T-helper 1 cell treated with Interleukin-12 subunit alpha and Interleukin-12 subunit beta and Interleukin-4 antibody, amounts not matched to agents 30 μg/mL and 1 μg/mL, for 36 hours (primary cell): ENCODE data around the gene LNX2.

ENCODE experiments used
- H3K27ac Mint-ChIP-seq: one replicate; pipeline ENCODE4 v1.8.0; 2021; ENCODE audit warnings: mild to moderate bottlenecking, mixed read lengths
- H3K27me3 Mint-ChIP-seq: one replicate; pipeline ENCODE4 v1.8.0; 2021; ENCODE audit warnings: low read depth, mixed read lengths
- H3K36me3 Mint-ChIP-seq: one replicate; pipeline ENCODE4 v1.8.0; 2021; ENCODE audit warnings: low read depth, mixed read lengths
- H3K4me1 Mint-ChIP-seq: one replicate; pipeline ENCODE4 v1.8.0; 2021; ENCODE audit warnings: low read depth, mixed read lengths
- H3K4me3 Mint-ChIP-seq: one replicate; pipeline ENCODE4 v1.8.0; 2021; ENCODE audit warnings: mild to moderate bottlenecking, moderate library complexity, mixed read lengths
- H3K9me3 Mint-ChIP-seq: one replicate; pipeline ENCODE4 v1.8.0; 2021; ENCODE audit warnings: mixed read lengths

LNX2 gene

DNA sequence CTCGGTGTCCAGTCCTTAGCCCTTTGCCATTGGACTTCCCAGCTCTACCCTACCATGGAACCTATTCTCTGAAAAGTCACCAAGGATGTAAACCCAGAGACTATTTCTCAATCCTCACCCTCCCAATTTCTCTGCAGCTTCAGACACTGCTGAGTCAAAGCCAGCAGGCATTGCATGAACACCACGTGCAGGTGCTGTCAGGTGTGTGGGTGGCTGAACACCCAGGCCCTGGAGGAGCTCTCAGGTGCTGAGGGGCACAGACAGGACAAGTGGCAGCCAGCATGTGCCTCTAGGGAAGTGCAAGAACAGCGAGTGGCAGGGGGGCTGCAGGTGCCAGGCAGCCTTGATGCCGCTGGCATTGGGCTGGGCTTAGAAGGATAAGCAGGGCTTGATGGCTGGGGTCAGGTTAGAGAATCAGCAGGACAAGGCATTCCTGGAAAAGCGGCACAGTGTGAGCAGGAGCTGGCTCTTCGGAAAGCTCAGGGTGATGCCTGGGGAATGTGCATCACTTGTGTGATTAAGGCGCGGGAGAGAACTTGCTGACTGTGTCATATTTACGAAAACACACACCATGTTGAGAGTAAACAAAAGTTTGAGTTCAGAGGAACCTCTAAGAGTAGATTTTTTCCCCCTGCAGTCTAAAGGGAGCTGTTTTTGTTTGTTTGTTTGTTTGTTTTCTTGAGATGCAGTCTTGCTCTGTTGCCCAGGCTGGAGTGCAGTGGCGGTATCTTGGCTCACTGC is 83.8 kb downstream of the LNX2 start:
- Mint-ChIP-seq H3K27ac (no peak overlapping the region), H3K36me3 (no peaks in the 10 kb centered on the region)

DNA sequence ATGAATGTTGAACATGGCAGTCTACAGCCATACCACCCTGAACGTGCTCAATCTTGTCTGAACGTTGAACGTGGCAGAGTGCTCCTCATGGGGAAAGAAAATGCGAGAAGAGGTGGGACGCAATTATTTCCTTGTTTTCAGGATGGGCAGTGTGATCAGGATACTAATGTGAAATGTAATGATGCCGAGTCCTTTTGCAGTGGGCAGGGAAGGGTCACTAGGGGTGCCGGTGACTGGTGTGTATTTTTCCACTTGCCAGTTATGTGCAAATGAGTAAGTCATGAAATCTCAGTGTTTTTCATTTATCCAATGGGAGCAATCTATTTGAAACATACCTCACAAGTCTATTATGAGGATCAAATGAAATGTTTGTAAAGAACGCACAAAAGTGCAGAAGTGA is 84.8 kb downstream of the LNX2 start:
- no peak overlapping the region for H3K4me3 Mint-ChIP-seq

More for the DNA sequence above, 83.8 kb downstream of the LNX2 start:
- Mint-ChIP-seq H3K27me3 (peaks cover 7% of the 10 kb centered on the region), H3K4me3 (no peak overlapping the region), H3K4me1 (peaks cover 3% of the 10 kb centered on the region), H3K9me3 (no peaks in the 10 kb centered on the region)

GRCh38 chr13:27534981-27535380 is 85.3 kb downstream of the LNX2 start:
- H3K9me3 Mint-ChIP-seq: no peaks in the 10 kb centered on the region
- H3K36me3 Mint-ChIP-seq: no peaks in the 10 kb centered on the region
- H3K4me1 Mint-ChIP-seq: peaks cover 3% of the 10 kb centered on the region
- peaks cover 8% of the 10 kb centered on the region for H3K27me3 Mint-ChIP-seq
- H3K27ac Mint-ChIP-seq: no peak overlapping the region
- no peak overlapping the region for H3K4me3 Mint-ChIP-seq

More for the DNA sequence above, 84.8 kb downstream of the LNX2 start:
- Mint-ChIP-seq H3K4me1 (peaks cover 3% of the 10 kb centered on the region), H3K27me3 (peaks cover 8% of the 10 kb centered on the region), H3K36me3 (no peaks in the 10 kb centered on the region), H3K27ac (no peak overlapping the region), H3K9me3 (no peaks in the 10 kb centered on the region)

DNA sequence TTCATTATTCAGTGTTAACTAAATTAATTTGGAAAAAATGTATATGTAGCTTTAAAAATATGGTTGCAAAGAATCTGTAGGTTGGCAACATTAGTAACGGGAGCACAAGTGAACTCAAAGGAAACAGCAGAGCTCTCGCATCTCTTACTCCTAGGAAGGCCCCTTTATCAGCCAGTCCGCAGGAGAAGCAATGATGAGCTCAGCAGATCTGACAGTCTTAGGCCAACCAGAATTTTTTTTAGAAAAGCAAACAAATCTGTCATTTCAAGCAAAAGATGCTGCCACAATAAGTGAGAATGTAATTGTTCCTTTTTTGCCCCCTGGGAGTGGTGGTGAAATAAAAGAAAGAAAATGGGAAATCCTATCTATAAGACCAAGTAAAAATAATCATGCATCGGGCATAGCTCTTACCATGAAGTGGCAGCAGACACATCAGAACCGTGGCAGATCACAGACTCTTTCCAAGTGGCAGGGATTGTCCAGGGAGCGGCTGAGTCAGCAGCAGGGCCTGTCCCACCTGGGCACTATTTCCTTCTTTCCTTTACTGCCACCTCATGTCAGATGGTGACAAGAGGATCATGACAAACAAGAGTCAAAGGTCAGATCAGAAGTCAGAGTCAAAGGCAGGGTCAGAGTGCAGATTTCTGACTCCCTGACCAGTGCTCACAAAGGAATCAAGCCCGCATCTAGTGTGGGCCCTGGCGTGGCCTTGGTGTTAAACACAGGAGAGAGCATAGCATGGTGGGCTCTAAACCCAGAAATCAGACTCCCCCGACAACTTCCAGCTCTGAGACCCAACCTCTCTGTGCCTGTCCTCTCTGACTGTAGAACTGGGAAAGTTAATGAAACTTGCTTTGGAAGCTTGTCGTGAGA is 86.0 kb downstream of the LNX2 start:
- no peaks in the 10 kb centered on the region for H3K36me3 Mint-ChIP-seq
- H3K9me3 Mint-ChIP-seq: no peaks in the 10 kb centered on the region
- H3K4me3 Mint-ChIP-seq: no peak overlapping the region
- peaks cover 3% of the 10 kb centered on the region for H3K4me1 Mint-ChIP-seq
- H3K27me3 Mint-ChIP-seq: peaks cover 8% of the 10 kb centered on the region
- H3K27ac Mint-ChIP-seq: no peak overlapping the region

DNA sequence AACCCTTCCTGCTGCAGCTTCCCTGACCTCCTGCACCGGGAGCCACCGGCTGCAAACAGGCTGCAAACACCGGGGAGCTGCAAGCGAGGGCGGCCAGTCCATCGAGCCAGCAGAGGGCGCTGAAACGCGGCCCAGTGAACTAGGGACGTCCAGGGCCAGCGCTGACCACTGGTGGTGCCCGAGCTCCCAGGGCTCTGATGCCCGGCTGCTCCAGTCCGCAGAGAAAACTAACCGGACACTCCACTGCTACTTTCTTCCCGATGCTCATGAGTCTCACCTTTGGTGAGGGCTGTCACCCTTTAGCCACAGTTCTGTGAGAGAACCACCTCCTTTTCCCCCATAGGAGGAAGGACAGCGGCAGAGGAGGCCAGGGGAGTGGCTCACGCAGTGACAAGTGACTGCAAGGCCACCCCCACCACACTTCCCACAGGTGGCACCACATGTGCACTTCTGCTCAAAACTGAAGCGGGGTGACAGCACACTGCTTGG is 87.1 kb downstream of the LNX2 start:
- Mint-ChIP-seq H3K4me3 (no peak overlapping the region), H3K36me3 (no peaks in the 10 kb centered on the region), H3K9me3 (peaks cover 2% of the 10 kb centered on the region), H3K27ac (no peak overlapping the region), H3K27me3 (peaks cover 8% of the 10 kb centered on the region), H3K4me1 (peaks cover 3% of the 10 kb centered on the region)

DNA sequence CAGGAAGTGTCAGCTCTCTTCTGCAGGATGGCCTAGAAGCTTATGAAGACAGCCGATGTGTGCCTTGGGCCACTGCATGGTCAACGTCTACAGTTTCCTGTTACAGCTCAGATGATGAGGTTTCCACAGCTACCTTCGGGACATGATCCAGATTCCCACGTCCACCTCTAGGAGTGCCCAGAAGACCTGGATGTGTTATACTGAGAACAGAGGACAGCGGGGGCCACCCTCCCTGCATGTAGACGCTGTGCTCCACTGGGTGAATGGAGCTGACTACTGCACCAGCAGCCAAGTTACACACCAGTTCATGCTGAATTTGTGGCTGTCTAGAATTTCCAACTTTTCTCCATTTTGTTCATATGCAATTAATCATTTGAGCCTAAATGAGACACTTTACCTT is 91.4 kb downstream of the LNX2 start:
- peaks cover 3% of the 10 kb centered on the region for H3K4me1 Mint-ChIP-seq

DNA sequence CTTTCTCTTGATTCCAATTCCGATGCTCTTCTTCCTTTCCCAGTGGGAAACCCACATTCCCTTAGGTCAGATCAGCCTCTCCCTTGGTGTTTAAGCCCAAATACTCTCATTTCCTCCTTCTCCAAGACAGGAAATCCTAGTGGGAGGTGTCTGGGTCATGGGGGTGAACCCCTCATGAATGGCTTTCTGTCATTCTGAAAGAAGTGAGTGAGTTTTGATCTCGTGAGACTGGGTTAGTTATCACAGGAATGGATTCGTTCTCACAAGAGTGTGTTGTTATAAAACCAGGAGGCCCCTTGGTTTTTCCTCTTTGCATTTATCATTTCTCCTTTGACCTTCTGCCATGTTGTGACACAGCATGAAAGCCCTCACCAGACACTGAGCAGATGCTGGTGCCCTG is 93.8 kb downstream of the LNX2 start:
- Mint-ChIP-seq H3K9me3 (peaks cover 4% of the 10 kb centered on the region), H3K27me3 (peaks cover 4% of the 10 kb centered on the region), H3K4me1 (no peaks in the 10 kb centered on the region), H3K4me3 (no peak overlapping the region), H3K36me3 (no peaks in the 10 kb centered on the region), H3K27ac (no peak overlapping the region)

More for the DNA sequence above, 91.4 kb downstream of the LNX2 start:
- Mint-ChIP-seq H3K4me3 (no peak overlapping the region), H3K27me3 (peaks cover 7% of the 10 kb centered on the region), H3K9me3 (peaks cover 4% of the 10 kb centered on the region), H3K27ac (no peak overlapping the region), H3K36me3 (no peaks in the 10 kb centered on the region)

DNA sequence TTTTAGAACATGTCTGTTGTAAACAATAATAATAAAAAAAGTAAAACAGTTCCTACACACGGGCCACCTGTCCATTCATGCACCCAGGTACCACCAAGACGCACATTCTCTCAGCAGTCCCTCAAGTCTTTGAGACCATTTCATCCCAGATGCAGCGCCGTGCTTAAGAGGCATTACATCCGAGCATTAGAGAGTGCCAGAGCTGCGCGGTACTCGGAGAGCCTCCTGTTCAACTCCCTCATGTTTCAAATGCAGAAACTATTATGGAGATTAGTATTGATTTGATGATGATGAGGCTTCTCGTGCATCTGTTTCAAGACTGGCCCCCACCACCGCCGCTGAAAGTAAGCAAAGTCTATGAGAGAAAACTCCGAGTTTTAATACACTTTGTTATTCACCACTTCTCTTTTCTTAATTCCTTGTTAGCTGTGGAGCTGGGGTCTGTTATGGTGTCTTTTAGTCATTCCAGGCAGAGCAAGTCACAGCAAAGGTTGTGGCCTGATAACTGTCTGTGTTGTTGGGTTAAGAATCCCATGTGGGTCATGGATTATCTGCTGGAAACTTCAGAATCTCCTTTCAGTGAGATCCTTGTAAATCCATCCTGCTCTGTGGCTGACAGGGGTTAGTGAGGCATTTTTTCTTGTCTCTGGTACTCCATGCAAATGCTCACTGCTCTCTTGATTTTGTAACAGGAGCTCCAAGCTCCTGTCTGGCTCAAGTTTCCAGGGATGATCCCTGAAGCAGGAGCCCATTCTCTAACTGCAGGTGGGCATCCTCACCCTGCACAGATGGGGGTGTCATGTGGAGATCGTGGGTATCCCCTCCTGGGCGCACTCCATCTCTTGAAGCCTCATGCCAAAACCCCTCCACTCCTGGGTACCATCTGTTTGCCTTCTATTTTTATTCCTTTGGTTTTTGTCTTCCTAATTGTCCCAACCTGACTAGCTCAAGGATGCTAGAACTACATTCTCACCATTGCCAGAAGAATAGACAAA is 95.1 kb downstream of the LNX2 start:
- H3K27me3 Mint-ChIP-seq: peaks cover 3% of the 10 kb centered on the region
- H3K27ac Mint-ChIP-seq: no peak overlapping the region
- H3K4me3 Mint-ChIP-seq: no peak overlapping the region
- peaks cover 4% of the 10 kb centered on the region for H3K9me3 Mint-ChIP-seq
- no peaks in the 10 kb centered on the region for H3K4me1 Mint-ChIP-seq
- H3K36me3 Mint-ChIP-seq: no peaks in the 10 kb centered on the region

DNA sequence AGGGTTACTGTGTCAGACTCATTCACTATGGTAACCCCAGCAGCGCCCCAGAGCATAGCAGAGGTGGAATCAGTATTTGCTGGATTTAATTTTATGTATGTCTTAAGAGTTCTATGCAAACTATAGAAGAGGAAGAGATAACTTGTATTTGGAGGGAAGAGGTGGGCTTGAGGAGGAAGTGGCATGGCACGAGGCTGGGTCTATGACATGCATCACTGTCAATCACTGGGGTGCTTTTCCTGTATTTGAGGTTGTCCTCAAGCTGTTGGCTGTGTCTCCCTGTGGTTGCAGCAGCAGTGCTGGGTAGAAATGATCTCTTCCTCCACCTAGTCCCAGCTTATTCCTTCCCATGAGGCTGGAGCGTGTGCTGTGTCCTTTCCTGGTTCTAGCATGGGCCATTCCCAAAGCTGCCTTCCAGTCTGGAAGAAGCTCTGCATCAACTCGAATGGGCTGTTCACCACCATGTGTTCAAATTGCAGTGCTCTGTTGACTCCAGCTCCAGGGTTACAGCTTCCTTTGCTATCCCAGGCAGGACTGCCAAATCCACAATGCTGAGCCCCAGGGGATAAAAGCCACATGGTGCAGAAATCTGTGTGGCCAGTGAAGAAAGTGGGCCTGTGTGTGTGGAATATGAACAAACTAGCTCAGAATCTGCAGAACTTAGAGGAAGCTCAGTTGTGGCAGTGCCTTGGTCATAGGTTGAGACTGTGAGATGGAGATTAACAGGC is 96.8 kb downstream of the LNX2 start:
- H3K4me3 Mint-ChIP-seq: no peak overlapping the region
- H3K27me3 Mint-ChIP-seq: peaks cover 10% of the 10 kb centered on the region
- no peaks in the 10 kb centered on the region for H3K36me3 Mint-ChIP-seq
- H3K4me1 Mint-ChIP-seq: no peaks in the 10 kb centered on the region
- H3K27ac Mint-ChIP-seq: no peak overlapping the region
- peaks cover 4% of the 10 kb centered on the region for H3K9me3 Mint-ChIP-seq

- H3K4me3 Mint-ChIP-seq: no peak overlapping the region
- H3K4me1 Mint-ChIP-seq: no peaks in the 10 kb centered on the region
- H3K9me3 Mint-ChIP-seq: no peaks in the 10 kb centered on the region
- H3K36me3 Mint-ChIP-seq: no peaks in the 10 kb centered on the region
- no peak overlapping the region for H3K27ac Mint-ChIP-seq
- peaks cover 14% of the 10 kb centered on the region for H3K27me3 Mint-ChIP-seq
Observed at GRCh38 chr13:27522847-27523246, 97.5 kb downstream of the LNX2 start.

- no peaks in the 10 kb centered on the region for H3K4me1 Mint-ChIP-seq
- no peak overlapping the region for H3K4me3 Mint-ChIP-seq
Observed at GRCh38 chr13:27516103-27516502, 104.2 kb downstream of the LNX2 start.

GRCh38 chr13:27510082-27510481 is 110.2 kb downstream of the LNX2 start:
- Mint-ChIP-seq H3K4me3 (no peak overlapping the region), H3K4me1 (no peaks in the 10 kb centered on the region), H3K9me3 (no peaks in the 10 kb centered on the region), H3K36me3 (no peaks in the 10 kb centered on the region), H3K27me3 (peaks cover 10% of the 10 kb centered on the region), H3K27ac (no peak overlapping the region)

More at GRCh38 chr13:27516103-27516502, 104.2 kb downstream of the LNX2 start:
- no peaks in the 10 kb centered on the region for H3K36me3 Mint-ChIP-seq
- no peaks in the 10 kb centered on the region for H3K9me3 Mint-ChIP-seq
- H3K27ac Mint-ChIP-seq: no peak overlapping the region
- peaks cover 35% of the 10 kb centered on the region for H3K27me3 Mint-ChIP-seq

DNA sequence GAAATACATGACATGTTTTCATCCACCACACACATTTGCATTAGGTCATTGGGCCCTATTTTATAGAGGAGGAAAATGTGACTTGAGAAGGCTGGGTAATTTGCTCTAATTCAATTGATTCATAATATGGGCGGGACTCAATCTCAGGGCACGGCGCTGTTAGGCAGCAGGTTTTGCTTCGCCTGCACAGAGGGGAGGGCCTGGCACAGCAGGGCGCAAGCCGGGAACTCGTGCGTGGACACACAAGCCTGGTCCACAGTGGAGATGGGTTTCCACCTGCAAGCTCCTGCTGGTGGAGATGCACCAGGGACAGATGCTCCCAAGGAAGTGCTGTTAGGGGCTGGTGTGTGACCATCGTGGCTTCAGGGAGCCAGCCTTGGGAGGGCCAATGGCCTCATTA is 111.5 kb downstream of the LNX2 start:
- Mint-ChIP-seq H3K27ac (no peak overlapping the region), H3K9me3 (no peaks in the 10 kb centered on the region), H3K4me3 (no peak overlapping the region), H3K27me3 (peaks cover 10% of the 10 kb centered on the region), H3K4me1 (no peaks in the 10 kb centered on the region), H3K36me3 (no peaks in the 10 kb centered on the region)
